Embryonic facial prominence (tissue), 1 donor: Measurements from ENCODE around the gene OTOP3.

Experiments used
- DNase-seq: peaks from one replicate; pipeline ENCODE4 v3.0.0-alpha.2; 2016; ENCODE audit errors: extremely low spot score

Gene OTOP3

GRCh38 chr17:74941128-74941725, 5.5 kb downstream of the OTOP3 start:
- DNase-seq: no peak

- no peak for DNase-seq
These were observed 8.3 kb downstream of the OTOP3 start for GRCh38 chr17:74943808-74944522.

GRCh38 chr17:74945543-74945942, 9.8 kb downstream of the OTOP3 start:
- DNase-seq: no peak

- no peak for DNase-seq
These were observed 10.9 kb downstream of the OTOP3 start for GRCh38 chr17:74946641-74947040.

- no peak for DNase-seq
These were observed 11.5 kb downstream of the OTOP3 start for GRCh38 chr17:74947041-74947754.

- no peak for DNase-seq
These were observed 13.9 kb downstream of the OTOP3 start for GRCh38 chr17:74949455-74950115.

GRCh38 chr17:74950207-74950606, 14.5 kb downstream of the OTOP3 start:
- DNase-seq: no peak

- DNase-seq: no peak
These were observed 15.4 kb downstream of the OTOP3 start for GRCh38 chr17:74951065-74951464.

GRCh38 chr17:74951680-74952421, 16.2 kb downstream of the OTOP3 start:
- no peak for DNase-seq

- DNase-seq: no peak
These were observed 16.9 kb downstream of the OTOP3 start for GRCh38 chr17:74952431-74953133.

GRCh38 chr17:74953134-74953687, 17.5 kb downstream of the OTOP3 start:
- DNase-seq: no peak

GRCh38 chr17:74954115-74954514, 18.4 kb downstream of the OTOP3 start:
- no peak for DNase-seq

- DNase-seq: no peak
These were observed 19.1 kb downstream of the OTOP3 start for GRCh38 chr17:74954665-74955421.

- DNase-seq: no peak
These were observed 20.4 kb downstream of the OTOP3 start for GRCh38 chr17:74956093-74956492.

GRCh38 chr17:74957935-74958740, 22.4 kb downstream of the OTOP3 start:
- DNase-seq: no peak

- DNase-seq: no peak
These were observed 24.3 kb downstream of the OTOP3 start for GRCh38 chr17:74959826-74960515.

- no peak for DNase-seq
These were observed 25.1 kb downstream of the OTOP3 start for GRCh38 chr17:74960570-74961342.
